OCI-LY7 (cell line): ENCODE measurements around the gene DNAH5. TPM values are rescaled to one million over a fixed set of nuclear protein-coding genes. Genes with fewer than 3 reads are reported as not detected.

Experiments
- BruUV-seq: library from RNA; stranded (reverse); fragments of 400-500 nt; replicated peaks from 2 replicates; lab custom pipeline; 2021; lab: Mats Ljungman, UMichigan
- CTCF ChIA-PET: fragments of 300-600 bp; sonication (Branson Sonifier 250); formaldehyde crosslinking; loops from one replicate; lab custom pipeline; 2022; ENCODE audit warnings: antibody characterized with exemption; ENCODE audit not compliant: unreplicated experiment; lab: Charles Lee
- POLR2A ChIA-PET: fragments of 300-600 bp; sonication (Branson Sonifier 250); formaldehyde crosslinking; loops from one replicate; lab custom pipeline; 2022; ENCODE audit warnings: antibody characterized with exemption; lab: Charles Lee
- DNase-seq: peaks from one replicate; pipeline ENCODE4 v3.0.0-alpha.2; 2015; ENCODE audit warnings: low spot score
- H2AFZ ChIP-seq: fragments of 200-600 bp; sonication (generic), shearing (Covaris generic); 2 replicates; pipeline ENCODE4 v1.6.1; 2014; ENCODE audit warnings: mild to moderate bottlenecking, antibody characterized with exemption, low read length, moderate library complexity
- H3K27ac ChIP-seq: fragments of 200-600 bp; sonication (generic); 2 replicates; pipeline ENCODE4 v1.5.1; 2014; ENCODE audit warnings: mixed run types, low read depth, mild to moderate bottlenecking, moderate library complexity, low read length, inconsistent platforms; ENCODE audit not compliant: poor library complexity, severe bottlenecking
- H3K36me3 ChIP-seq: fragments of 200-600 bp; sonication (generic); 2 replicates; pipeline ENCODE4 v1.6.1; 2014; ENCODE audit warnings: mild to moderate bottlenecking, antibody characterized with exemption, low read length, moderate library complexity, mixed read lengths; ENCODE audit not compliant: insufficient read depth
- H3K4me1 ChIP-seq: fragments of 200-600 bp; sonication (generic); 2 replicates; pipeline ENCODE4 v1.5.1; 2014; ENCODE audit warnings: mild to moderate bottlenecking, low read length; ENCODE audit not compliant: insufficient read depth, poor library complexity, severe bottlenecking
- H3K4me2 ChIP-seq: fragments of 200-600 bp; sonication (generic); 2 replicates; pipeline ENCODE4 v1.6.1; 2014; ENCODE audit warnings: mild to moderate bottlenecking, low read length
- H3K4me3 ChIP-seq: fragments of 200-600 bp; sonication (generic); 2 replicates; pipeline ENCODE4 v1.5.1; 2014; ENCODE audit warnings: mild to moderate bottlenecking, low read depth, low read length; ENCODE audit not compliant: poor library complexity, severe bottlenecking
- H3K79me2 ChIP-seq: fragments of 200-600 bp; sonication (generic); 2 replicates; pipeline ENCODE4 v1.6.1; 2016; ENCODE audit warnings: low read depth, mild to moderate bottlenecking, low read length, moderate library complexity, mixed read lengths; ENCODE audit not compliant: insufficient read depth
- H3K9me2 ChIP-seq: fragments of 200-600 bp; sonication (generic); 2 replicates; pipeline ENCODE4 v1.6.1; 2016; ENCODE audit warnings: mild to moderate bottlenecking, low read length, mixed read lengths; ENCODE audit not compliant: insufficient read depth
- H3K9me3 ChIP-seq: fragments of 200-600 bp; sonication (generic); 2 replicates; pipeline ENCODE4 v1.6.1; 2014; ENCODE audit warnings: mild to moderate bottlenecking, mixed run types, low read length, mixed read lengths
- H4K20me1 ChIP-seq: fragments of 200-600 bp; sonication (generic); 2 replicates; pipeline ENCODE4 v1.6.1; 2014; ENCODE audit warnings: mild to moderate bottlenecking, antibody characterized with exemption, low read length, moderate library complexity, mixed read lengths; ENCODE audit not compliant: insufficient read depth
- CTCF ChIP-seq: fragments of 200-600 bp; sonication (generic); conservative IDR thresholded peaks from 2 replicates; pipeline ENCODE4 v1.5.1; 2014; ENCODE audit warnings: mild to moderate bottlenecking, antibody characterized with exemption, low read length, moderate library complexity, mixed read lengths
- EZH2phosphoT487 ChIP-seq: fragments of 200-600 bp; sonication (generic); IDR thresholded peaks from 2 replicates; pipeline ENCODE4 v1.6.1; 2018; ENCODE audit warnings: low read depth, borderline replicate concordance, mild to moderate bottlenecking, mixed run types, antibody characterized with exemption, low read length, moderate library complexity, mixed read lengths
- intact Hi-C: fragments of 100-400 bp; cut with micrococcal nuclease; formaldehyde crosslinking; loops from one replicate; pipeline ENCODE4 v1.10.0; 2022; ENCODE audit not compliant: unreplicated experiment
- total RNA-seq, 2 experiments: library from RNA; depleted of rRNA in 1 of 2; stranded (reverse); fragments of >200 nt in 1 of 2; shearing (Covaris generic) in 1 of 2; gene quantifications; 2 replicates each; pipeline ENCODE4 v1.2.3, GENCODE V29; 2014 to 2022

Gene DNAH5
- total RNA-seq, 2 experiments from 2014 or later, result 0.06 TPM; not detected in 1

GRCh38 chr5:13653709-13654108 is 290.8 kb downstream of the DNAH5 start:
- H3K36me3 ChIP-seq, result no peaks in the 10 kb centered on the region
- no peak overlapping the region for H2AFZ ChIP-seq
- H4K20me1 ChIP-seq, result no peaks in the 10 kb centered on the region
- intact Hi-C loops, result no loop called here
- no peaks in the 10 kb centered on the region for H3K4me1 ChIP-seq
- ChIA-PET CTCF (no interaction called here), POLR2A (no interaction called here)
- no peaks in the 10 kb centered on the region for H3K9me2 ChIP-seq
- no TSS peak for BruUV-seq
- DNase-seq, result no peak
- H3K4me2 ChIP-seq, result no peak overlapping the region
- H3K79me2 ChIP-seq, result no peaks in the 10 kb centered on the region
- H3K27ac ChIP-seq, result no peak overlapping the region
- TF ChIP-seq EZH2phosphoT487 (no peak), CTCF (no peak)
- H3K4me3 ChIP-seq, result no peak overlapping the region
- no peaks in the 10 kb centered on the region for H3K9me3 ChIP-seq

DNA sequence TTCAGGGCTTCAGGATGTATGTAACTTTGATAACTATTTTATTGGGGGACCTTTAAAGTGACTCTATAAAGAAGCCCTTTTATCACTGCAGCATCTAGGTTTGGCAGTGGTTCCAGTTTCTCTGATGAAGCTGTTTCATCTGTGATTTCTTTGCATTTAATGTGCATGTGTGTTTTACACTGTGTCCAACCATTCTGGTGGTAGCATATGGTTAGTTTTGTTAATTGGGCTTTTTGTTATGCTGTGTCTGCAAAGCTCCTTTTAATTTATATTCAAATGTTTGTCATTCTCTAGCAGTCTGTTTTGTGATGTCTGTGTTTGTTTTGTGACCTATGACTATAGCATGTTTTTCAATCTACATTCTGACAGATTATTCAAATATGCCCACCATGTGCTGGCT is 294.8 kb downstream of the DNAH5 start:
- Histone ChIP-seq H3K36me3 (no peaks in the 10 kb centered on the region), H3K4me1 (no peaks in the 10 kb centered on the region), H3K9me2 (no peaks in the 10 kb centered on the region), H2AFZ (no peak overlapping the region), H3K4me2 (no peak overlapping the region), H3K27ac (no peak overlapping the region), H3K9me3 (no peaks in the 10 kb centered on the region), H3K79me2 (no peaks in the 10 kb centered on the region), H3K4me3 (no peak overlapping the region), H4K20me1 (no peaks in the 10 kb centered on the region)
- BruUV-seq, result no TSS peak
- ChIA-PET POLR2A (interaction anchor here (0.6 kb wide), 1 partner anchor 180 kb away, joined by 3 read pairs; no protein-coding TSS in a partner anchor), CTCF (no interaction called here)
- DNase-seq, result no peak
- no peak for TF ChIP-seq EZH2phosphoT487
- intact Hi-C loops, result no loop called here

DNA sequence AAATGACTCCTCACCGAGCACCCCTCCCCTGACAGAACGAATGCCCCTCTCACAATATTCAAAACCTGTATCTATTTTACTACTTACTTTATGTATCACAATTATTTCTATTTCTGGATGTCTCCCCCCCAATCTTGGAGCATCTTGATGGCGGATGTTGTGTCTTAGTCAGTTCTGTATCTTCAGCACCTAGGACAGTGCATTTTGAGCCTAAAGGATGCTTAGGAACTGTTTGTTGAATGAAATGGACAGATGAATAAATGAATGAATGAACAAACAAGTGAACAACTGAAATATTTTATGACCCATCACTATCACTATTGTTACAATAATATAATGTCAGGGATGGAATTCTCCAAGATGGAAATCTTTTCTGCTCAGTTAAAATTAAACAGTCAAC is 295.7 kb downstream of the DNAH5 start:
- TF ChIP-seq CTCF (no peak), EZH2phosphoT487 (no peak)
- Histone ChIP-seq H3K79me2 (no peaks in the 10 kb centered on the region), H3K4me1 (no peaks in the 10 kb centered on the region), H3K4me3 (no peak overlapping the region), H2AFZ (no peak overlapping the region), H3K27ac (no peak overlapping the region), H3K9me3 (no peaks in the 10 kb centered on the region), H3K9me2 (no peaks in the 10 kb centered on the region), H3K4me2 (no peak overlapping the region), H3K36me3 (no peaks in the 10 kb centered on the region), H4K20me1 (no peaks in the 10 kb centered on the region)
- intact Hi-C loops, result no loop called here
- no peak for DNase-seq
- CTCF ChIA-PET, result no interaction called here
- BruUV-seq, result no TSS peak
- POLR2A ChIA-PET, result interaction anchor here (0.6 kb wide), 1 partner anchor 181 kb away, joined by 3 read pairs; no protein-coding TSS in a partner anchor
